Measurements from ENCODE around the gene PGBD5. TPM values are rescaled to one million over a fixed set of nuclear protein-coding genes. Genes with fewer than 3 reads are reported as not detected.

Gene PGBD5
- total RNA-seq, 2 experiments from 2014 or later: not detected

- H3K4me1 Mint-ChIP-seq (ENCODE audit: low read depth): no peaks in the 10 kb centered on the region
- H3K4me3 Mint-ChIP-seq: no peak overlapping the region
Measured at GRCh38 chr1:230384380-230385157, 41.6 kb downstream of the PGBD5 start.

GRCh38 chr1:230383425-230383824 lies 42.7 kb downstream of the PGBD5 start:
- Mint-ChIP-seq H3K27ac (no peak overlapping the region), H3K4me1 (ENCODE audit: low read depth) (no peaks in the 10 kb centered on the region), H3K9me3 (peaks cover 10% of the 10 kb centered on the region), H3K36me3 (ENCODE audit: low read depth) (no peaks in the 10 kb centered on the region), H3K4me3 (no peak overlapping the region), H3K27me3 (peaks cover 12% of the 10 kb centered on the region)
- no peak for TF ChIP-seq CTCF (IDR thresholded peaks at IDR 0.05)
- DNase-seq (no peak), ATAC-seq (no peak)
- CTCF ChIA-PET: no interaction called here
- intact Hi-C loops (cut with micrococcal nuclease): no loop called here
- POLR2A ChIA-PET: no interaction called here

More at GRCh38 chr1:230384380-230385157, 41.6 kb downstream of the PGBD5 start:
- ChIA-PET CTCF (no interaction called here), POLR2A (no interaction called here)
- DNase-seq (no peak), ATAC-seq (no peak)
- intact Hi-C loops (cut with micrococcal nuclease): no loop called here
- no peak for TF ChIP-seq CTCF (IDR thresholded peaks at IDR 0.05)
- H3K9me3 Mint-ChIP-seq: peaks cover 3% of the 10 kb centered on the region
- no peaks in the 10 kb centered on the region for H3K36me3 Mint-ChIP-seq (ENCODE audit: low read depth)
- peaks cover 7% of the 10 kb centered on the region for H3K27me3 Mint-ChIP-seq
- no peak overlapping the region for H3K27ac Mint-ChIP-seq

- ChIA-PET POLR2A (interaction anchor here (1.2 kb wide), 1 partner anchor 10 kb away, joined by 3 read pairs; no protein-coding TSS in a partner anchor), CTCF (no interaction called here)
- no peak for TF ChIP-seq CTCF (IDR thresholded peaks at IDR 0.05)
- Mint-ChIP-seq H3K9me3 (peaks cover 10% of the 10 kb centered on the region), H3K4me3 (no peak overlapping the region), H3K27ac (no peak overlapping the region), H3K4me1 (ENCODE audit: low read depth) (no peaks in the 10 kb centered on the region), H3K27me3 (peaks cover 12% of the 10 kb centered on the region), H3K36me3 (ENCODE audit: low read depth) (no peaks in the 10 kb centered on the region)
- ATAC-seq (no peak), DNase-seq (no peak)
- intact Hi-C loops (cut with micrococcal nuclease): no loop called here
Measured at GRCh38 chr1:230382001-230382491, 44.1 kb downstream of the PGBD5 start.

GRCh38 chr1:230381585-230381984 lies 44.5 kb downstream of the PGBD5 start:
- Mint-ChIP-seq H3K27me3 (peaks cover 12% of the 10 kb centered on the region), H3K36me3 (ENCODE audit: low read depth) (no peaks in the 10 kb centered on the region), H3K9me3 (peaks cover 10% of the 10 kb centered on the region), H3K4me3 (no peak overlapping the region), H3K4me1 (ENCODE audit: low read depth) (no peaks in the 10 kb centered on the region), H3K27ac (no peak overlapping the region)
- intact Hi-C loops (cut with micrococcal nuclease): no loop called here
- ChIA-PET POLR2A (no interaction called here), CTCF (no interaction called here)
- ATAC-seq: no peak
- DNase-seq: no peak
- TF ChIP-seq CTCF (IDR thresholded peaks at IDR 0.05): no peak

GRCh38 chr1:230381049-230381467 lies 45.1 kb downstream of the PGBD5 start:
- DNase-seq (no peak), ATAC-seq (no peak)
- Mint-ChIP-seq H3K9me3 (peaks cover 10% of the 10 kb centered on the region), H3K4me1 (ENCODE audit: low read depth) (no peaks in the 10 kb centered on the region), H3K27ac (no peak overlapping the region), H3K36me3 (ENCODE audit: low read depth) (no peaks in the 10 kb centered on the region), H3K4me3 (no peak overlapping the region), H3K27me3 (peaks cover 12% of the 10 kb centered on the region)
- POLR2A ChIA-PET: no interaction called here
- CTCF ChIA-PET: no interaction called here
- no peak for TF ChIP-seq CTCF (IDR thresholded peaks at IDR 0.05)
- intact Hi-C loops (cut with micrococcal nuclease): no loop called here
